22Rv1 (cell line): Measurements from ENCODE around the gene GAS7.

Source experiments
- H3K27ac ChIP-seq: fragments of 450-650 bp; 2 replicates; pipeline ENCODE4 v1.5.1; 2017
- ZFX ChIP-seq: fragments of 450-650 bp; IDR thresholded peaks from 2 replicates; pipeline ENCODE4 v1.6.1; 2017; ENCODE audit warnings: antibody characterized with exemption, borderline replicate concordance
- TF ChIP-seq, protein P1 (sequence below): fragments of 450-650 bp; IDR thresholded peaks from 2 replicates; pipeline ENCODE4 v1.5.1; 2017; ENCODE audit warnings: mild to moderate bottlenecking

Gene GAS7

GRCh38 chr17:10200016-10200415 is 1.6 kb upstream of the GAS7 start:
- TF ChIP-seq, protein P1, sequence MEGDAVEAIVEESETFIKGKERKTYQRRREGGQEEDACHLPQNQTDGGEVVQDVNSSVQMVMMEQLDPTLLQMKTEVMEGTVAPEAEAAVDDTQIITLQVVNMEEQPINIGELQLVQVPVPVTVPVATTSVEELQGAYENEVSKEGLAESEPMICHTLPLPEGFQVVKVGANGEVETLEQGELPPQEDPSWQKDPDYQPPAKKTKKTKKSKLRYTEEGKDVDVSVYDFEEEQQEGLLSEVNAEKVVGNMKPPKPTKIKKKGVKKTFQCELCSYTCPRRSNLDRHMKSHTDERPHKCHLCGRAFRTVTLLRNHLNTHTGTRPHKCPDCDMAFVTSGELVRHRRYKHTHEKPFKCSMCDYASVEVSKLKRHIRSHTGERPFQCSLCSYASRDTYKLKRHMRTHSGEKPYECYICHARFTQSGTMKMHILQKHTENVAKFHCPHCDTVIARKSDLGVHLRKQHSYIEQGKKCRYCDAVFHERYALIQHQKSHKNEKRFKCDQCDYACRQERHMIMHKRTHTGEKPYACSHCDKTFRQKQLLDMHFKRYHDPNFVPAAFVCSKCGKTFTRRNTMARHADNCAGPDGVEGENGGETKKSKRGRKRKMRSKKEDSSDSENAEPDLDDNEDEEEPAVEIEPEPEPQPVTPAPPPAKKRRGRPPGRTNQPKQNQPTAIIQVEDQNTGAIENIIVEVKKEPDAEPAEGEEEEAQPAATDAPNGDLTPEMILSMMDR = no peak
- TF ChIP-seq ZFX = no peak
- no peak overlapping the region for H3K27ac ChIP-seq

DNA sequence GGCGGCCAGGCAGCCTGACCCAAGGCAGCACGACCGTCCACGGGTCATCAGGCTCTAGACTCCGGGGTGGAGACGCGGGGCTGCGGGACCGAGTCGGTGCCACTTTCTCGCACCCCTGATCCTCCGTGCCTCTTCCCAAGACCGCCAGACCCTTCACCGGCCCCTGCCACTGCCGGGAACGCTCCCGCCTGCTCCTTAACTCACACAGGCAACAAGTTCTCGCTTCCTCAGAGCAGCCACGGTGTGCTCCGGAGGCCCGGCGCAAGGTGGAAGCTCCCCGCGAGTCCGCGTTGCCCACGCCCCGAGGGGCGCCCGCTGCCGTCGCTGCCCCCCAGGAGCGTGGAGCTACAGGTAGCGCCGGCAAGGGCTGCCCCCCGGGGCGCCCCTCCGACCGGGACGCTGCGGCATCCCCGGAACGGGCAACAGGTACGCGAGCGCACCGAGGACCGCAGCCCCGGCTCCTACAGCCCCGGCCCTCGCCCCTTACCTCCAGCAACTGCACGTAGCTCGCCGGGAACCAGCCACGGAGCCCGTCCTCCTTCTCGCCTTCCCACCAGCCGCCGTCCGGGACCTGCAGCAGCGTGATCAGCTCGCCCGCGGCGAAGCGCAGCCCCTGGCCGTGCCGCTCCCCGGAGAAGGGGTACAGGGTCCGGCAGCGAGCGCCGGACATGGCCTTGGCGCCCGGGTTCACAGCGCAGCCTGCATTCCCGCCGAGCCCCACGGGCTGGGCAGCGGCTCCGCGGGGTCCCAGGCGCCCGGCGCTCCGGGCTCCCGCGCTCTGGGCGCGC is 491 bp downstream of the GAS7 start:
- H3K27ac ChIP-seq = no peak overlapping the region
- TF ChIP-seq, protein P1 = no peak
- no peak for TF ChIP-seq ZFX

- H3K27ac ChIP-seq = no peak overlapping the region
- TF ChIP-seq, protein P1 = no peak
- no peak for TF ChIP-seq ZFX
Observed at GRCh38 chr17:10197362-10197720, 1.1 kb downstream of the GAS7 start.

- no peak overlapping the region for H3K27ac ChIP-seq
- no peak for TF ChIP-seq ZFX
- TF ChIP-seq, protein P1 = no peak
Observed at GRCh38 chr17:10196941-10197340, 1.5 kb downstream of the GAS7 start.

DNA sequence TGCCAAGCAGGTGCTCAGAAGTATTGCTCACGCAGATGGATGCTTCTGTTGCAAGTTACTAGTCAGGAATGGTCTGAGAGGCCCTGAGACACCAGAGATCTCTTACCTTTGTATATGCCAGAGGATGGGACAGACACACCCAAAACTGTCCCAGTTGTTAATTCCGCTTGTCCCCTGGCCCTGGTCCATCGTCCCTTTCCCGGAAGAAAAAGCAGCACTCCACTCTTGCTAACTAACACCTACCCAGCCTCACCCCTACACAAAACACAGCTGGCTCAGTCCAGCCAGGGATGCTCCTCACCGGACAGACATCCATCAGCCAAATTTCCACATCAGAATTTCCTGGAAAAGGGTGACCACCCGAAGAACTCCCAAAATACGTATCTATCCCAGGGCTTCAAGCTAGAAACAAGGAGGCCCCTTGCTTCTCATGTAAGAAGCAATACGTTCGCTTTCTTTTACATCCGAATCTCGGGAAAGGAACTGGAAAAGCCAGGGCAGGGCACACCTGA is 2.0 kb downstream of the GAS7 start:
- TF ChIP-seq, protein P1 = no peak
- H3K27ac ChIP-seq = no peak overlapping the region

- TF ChIP-seq, protein P1 = no peak
- no peak for TF ChIP-seq ZFX
- no peak overlapping the region for H3K27ac ChIP-seq
Observed at GRCh38 chr17:10195090-10195805, 3.2 kb downstream of the GAS7 start.

- H3K27ac ChIP-seq = no peak overlapping the region
- TF ChIP-seq, protein P1 = no peak
- no peak for TF ChIP-seq ZFX
Observed at GRCh38 chr17:10193632-10194031, 4.8 kb downstream of the GAS7 start.
